HEK293 (cell line): ENCODE measurements around the gene HMMR.
A peak's percentile ranks its signal among the peaks of the same experiment; 100 is the strongest.

ENCODE experiments used
- GLI4 ChIP-seq: fragments of 450-650 bp; formaldehyde crosslinking; IDR thresholded peaks from 2 replicates; pipeline ENCODE4 v1.5.1; 2016; ENCODE audit warnings: missing biosample characterization, missing genetic modification characterization
- HOXA7 ChIP-seq: sonication (generic); formaldehyde crosslinking; IDR thresholded peaks from 2 replicates; pipeline ENCODE4 v1.8.1; 2022; ENCODE audit warnings: missing genetic modification reagents, borderline replicate concordance
- KLF1 ChIP-seq: fragments of 450-650 bp; formaldehyde crosslinking; IDR thresholded peaks from 2 replicates; pipeline ENCODE4 v1.5.1; 2016; ENCODE audit warnings: missing biosample characterization, missing genetic modification characterization
- MEIS1 ChIP-seq: sonication (generic); formaldehyde crosslinking; IDR thresholded peaks from 2 replicates; pipeline ENCODE4 v1.8.1; 2022; ENCODE audit warnings: missing genetic modification reagents, mild to moderate bottlenecking, borderline replicate concordance
- REPIN1 ChIP-seq: fragments of 450-650 bp; formaldehyde crosslinking; IDR thresholded peaks from 2 replicates; pipeline ENCODE4 v1.5.1; 2017; ENCODE audit warnings: missing biosample characterization, missing genetic modification characterization, low read depth
- SCRT1 ChIP-seq: fragments of 450-650 bp; formaldehyde crosslinking; IDR thresholded peaks from 2 replicates; pipeline ENCODE4 v1.5.1; 2016; ENCODE audit warnings: missing biosample characterization, missing genetic modification characterization, borderline replicate concordance
- SP3 ChIP-seq: fragments of 450-650 bp; formaldehyde crosslinking; IDR thresholded peaks from 2 replicates; pipeline ENCODE4 v1.5.1; 2016; ENCODE audit warnings: missing biosample characterization, missing genetic modification characterization
- YY2 ChIP-seq: fragments of 450-650 bp; formaldehyde crosslinking; IDR thresholded peaks from 2 replicates; pipeline ENCODE4 v1.5.1; 2016; ENCODE audit warnings: missing biosample characterization, missing genetic modification characterization
- ZBTB1 ChIP-seq: fragments of 450-650 bp; formaldehyde crosslinking; IDR thresholded peaks from 2 replicates; pipeline ENCODE4 v1.5.1; 2016; ENCODE audit warnings: missing biosample characterization, missing genetic modification characterization
- ZBTB7A ChIP-seq: fragments of 450-650 bp; formaldehyde crosslinking; IDR thresholded peaks from 2 replicates; pipeline ENCODE4 v1.5.1; 2016; ENCODE audit warnings: low read depth, missing biosample characterization, missing genetic modification characterization
- ZNF121 ChIP-seq: fragments of 450-650 bp; formaldehyde crosslinking; IDR thresholded peaks from 2 replicates; pipeline ENCODE4 v1.5.1; 2016; ENCODE audit warnings: missing biosample characterization, missing genetic modification characterization
- ZNF19 ChIP-seq: fragments of 450-650 bp; formaldehyde crosslinking; IDR thresholded peaks from 2 replicates; pipeline ENCODE4; 2016; ENCODE audit warnings: missing biosample characterization, missing genetic modification characterization, low read depth
- ZNF239 ChIP-seq: fragments of 450-650 bp; formaldehyde crosslinking; IDR thresholded peaks from 2 replicates; pipeline ENCODE4 v1.5.1; 2016; ENCODE audit warnings: missing biosample characterization, missing genetic modification characterization
- ZNF324 ChIP-seq: fragments of 450-650 bp; formaldehyde crosslinking; IDR thresholded peaks from 2 replicates; pipeline ENCODE4 v1.5.1; 2016; ENCODE audit warnings: missing biosample characterization, missing genetic modification characterization
- ZNF350 ChIP-seq: fragments of 450-650 bp; formaldehyde crosslinking; IDR thresholded peaks from 2 replicates; pipeline ENCODE4 v1.5.0; 2017; ENCODE audit warnings: missing biosample characterization, mild to moderate bottlenecking, missing genetic modification characterization
- ZNF530 ChIP-seq: fragments of 450-650 bp; formaldehyde crosslinking; IDR thresholded peaks from 2 replicates; pipeline ENCODE4 v1.5.1; 2016; ENCODE audit warnings: low read depth, missing biosample characterization, missing genetic modification characterization
- ZNF600 ChIP-seq: fragments of 450-650 bp; formaldehyde crosslinking; IDR thresholded peaks from 2 replicates; pipeline ENCODE4 v1.5.1; 2016; ENCODE audit warnings: missing biosample characterization, missing genetic modification characterization
- ZNF624 ChIP-seq: fragments of 450-650 bp; formaldehyde crosslinking; IDR thresholded peaks from 2 replicates; pipeline ENCODE4 v1.5.1; 2017; ENCODE audit warnings: missing biosample characterization, missing genetic modification characterization
- ZNF701 ChIP-seq: fragments of 450-650 bp; formaldehyde crosslinking; IDR thresholded peaks from 2 replicates; pipeline ENCODE4 v1.5.1; 2016; ENCODE audit warnings: missing biosample characterization, missing genetic modification characterization
- ZNF707 ChIP-seq: fragments of 450-650 bp; formaldehyde crosslinking; IDR thresholded peaks from 2 replicates; pipeline ENCODE4 v1.5.1; 2016; ENCODE audit warnings: missing biosample characterization, missing genetic modification characterization
- ZNF747 ChIP-seq: fragments of 450-650 bp; formaldehyde crosslinking; IDR thresholded peaks from 2 replicates; pipeline ENCODE4 v1.5.1; 2016; ENCODE audit warnings: missing biosample characterization, missing genetic modification characterization
- ZNF768 ChIP-seq: fragments of 450-650 bp; formaldehyde crosslinking; IDR thresholded peaks from 2 replicates; pipeline ENCODE4 v1.5.1; 2018; ENCODE audit warnings: missing biosample characterization, mild to moderate bottlenecking, missing genetic modification characterization
- TF ChIP-seq, protein P1 (sequence below): fragments of 450-650 bp; formaldehyde crosslinking; IDR thresholded peaks from 2 replicates; pipeline ENCODE4 v1.5.1; 2016; ENCODE audit warnings: missing biosample characterization, missing genetic modification characterization
- TF ChIP-seq, protein P2 (sequence below): fragments of 450-650 bp; formaldehyde crosslinking; conservative IDR thresholded peaks from 2 replicates; pipeline ENCODE4 v1.5.1; 2016; ENCODE audit warnings: low read depth, missing biosample characterization, missing genetic modification characterization
- TF ChIP-seq, protein P3 (sequence below): fragments of 450-650 bp; formaldehyde crosslinking; IDR thresholded peaks from 2 replicates; pipeline ENCODE4 v1.5.1; 2016; ENCODE audit warnings: missing biosample characterization, missing genetic modification characterization, low read depth
- TF ChIP-seq, protein P4 (sequence below): fragments of 450-650 bp; formaldehyde crosslinking; optimal IDR thresholded peaks from 2 replicates; pipeline ENCODE3; 2016; ENCODE audit warnings: missing biosample characterization, mild to moderate bottlenecking, missing genetic modification characterization
- TF ChIP-seq, protein P5 (sequence below): fragments of 450-650 bp; formaldehyde crosslinking; IDR thresholded peaks from 2 replicates; pipeline ENCODE4 v1.5.1; 2016; ENCODE audit warnings: missing biosample characterization, missing genetic modification characterization

Gene HMMR

DNA sequence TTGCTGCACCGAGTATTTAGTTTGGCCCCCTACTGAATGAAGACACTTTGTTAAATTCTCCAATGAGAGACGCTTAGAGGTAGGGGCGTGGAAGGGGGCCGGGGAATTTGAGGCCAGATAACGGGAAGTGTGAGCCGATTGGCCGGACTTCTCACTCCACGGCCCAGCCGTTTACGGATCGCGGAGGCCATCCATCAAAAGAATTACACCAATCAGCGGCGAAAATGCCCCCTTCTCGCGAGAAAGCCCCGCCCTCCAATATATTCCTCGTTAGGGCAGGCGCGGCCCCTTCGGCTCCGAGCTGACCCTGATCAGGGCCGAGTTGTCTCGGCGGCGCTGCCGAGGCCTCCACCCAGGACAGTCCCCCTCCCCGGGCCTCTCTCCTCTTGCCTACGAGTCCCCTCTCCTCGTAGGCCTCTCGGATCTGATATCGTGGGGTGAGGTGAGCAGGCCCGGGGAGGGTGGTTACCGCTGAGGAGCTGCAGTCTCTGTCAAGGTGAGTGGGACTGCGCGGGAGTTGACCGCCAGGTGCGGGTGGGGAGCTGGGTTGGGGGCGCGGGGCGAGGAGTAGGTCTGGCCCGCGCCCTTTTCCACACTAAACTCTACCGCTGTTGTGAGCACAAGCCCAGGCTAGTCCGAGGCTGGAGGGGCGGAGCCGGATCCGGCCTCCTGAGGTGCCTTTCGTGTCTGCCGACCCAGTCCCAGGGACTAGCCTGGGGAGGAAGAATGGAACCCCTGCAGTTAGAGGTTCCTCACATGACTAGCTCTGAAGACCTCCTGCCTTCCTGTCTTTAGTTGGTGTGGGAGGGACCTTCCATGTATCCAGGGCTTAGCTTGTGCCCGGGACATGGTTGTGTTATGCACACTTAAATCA, 22.9 kb upstream of the HMMR start, which contains the start of gene CCNG1 (continued):
- TF ChIP-seq ZNF600 (tag by site-specific recombination) = peak; percentile 83; the same call in 1 of the 2 replicates
- no peak for TF ChIP-seq YY2 (tag by site-specific recombination)
- no peak for TF ChIP-seq SCRT1 (tag by site-specific recombination)
- no peak for TF ChIP-seq ZNF19 (tag by site-specific recombination)
- TF ChIP-seq, protein P1, sequence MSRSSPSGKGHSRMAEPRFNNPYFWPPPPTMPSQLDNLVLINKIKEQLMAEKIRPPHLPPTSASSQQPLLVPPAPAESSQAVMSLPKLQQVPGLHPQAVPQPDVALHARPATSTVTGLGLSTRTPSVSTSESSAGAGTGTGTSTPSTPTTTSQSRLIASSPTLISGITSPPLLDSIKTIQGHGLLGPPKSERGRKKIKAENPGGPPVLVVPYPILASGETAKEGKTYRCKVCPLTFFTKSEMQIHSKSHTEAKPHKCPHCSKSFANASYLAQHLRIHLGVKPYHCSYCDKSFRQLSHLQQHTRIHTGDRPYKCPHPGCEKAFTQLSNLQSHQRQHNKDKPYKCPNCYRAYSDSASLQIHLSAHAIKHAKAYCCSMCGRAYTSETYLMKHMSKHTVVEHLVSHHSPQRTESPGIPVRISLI (tag by site-specific recombination) = no peak
- TF ChIP-seq ZNF707 = no peak
- TF ChIP-seq ZNF350 (tag by site-specific recombination) = no peak
- TF ChIP-seq ZNF324 (tag by site-specific recombination) = peak; percentile 77
- TF ChIP-seq, protein P2, sequence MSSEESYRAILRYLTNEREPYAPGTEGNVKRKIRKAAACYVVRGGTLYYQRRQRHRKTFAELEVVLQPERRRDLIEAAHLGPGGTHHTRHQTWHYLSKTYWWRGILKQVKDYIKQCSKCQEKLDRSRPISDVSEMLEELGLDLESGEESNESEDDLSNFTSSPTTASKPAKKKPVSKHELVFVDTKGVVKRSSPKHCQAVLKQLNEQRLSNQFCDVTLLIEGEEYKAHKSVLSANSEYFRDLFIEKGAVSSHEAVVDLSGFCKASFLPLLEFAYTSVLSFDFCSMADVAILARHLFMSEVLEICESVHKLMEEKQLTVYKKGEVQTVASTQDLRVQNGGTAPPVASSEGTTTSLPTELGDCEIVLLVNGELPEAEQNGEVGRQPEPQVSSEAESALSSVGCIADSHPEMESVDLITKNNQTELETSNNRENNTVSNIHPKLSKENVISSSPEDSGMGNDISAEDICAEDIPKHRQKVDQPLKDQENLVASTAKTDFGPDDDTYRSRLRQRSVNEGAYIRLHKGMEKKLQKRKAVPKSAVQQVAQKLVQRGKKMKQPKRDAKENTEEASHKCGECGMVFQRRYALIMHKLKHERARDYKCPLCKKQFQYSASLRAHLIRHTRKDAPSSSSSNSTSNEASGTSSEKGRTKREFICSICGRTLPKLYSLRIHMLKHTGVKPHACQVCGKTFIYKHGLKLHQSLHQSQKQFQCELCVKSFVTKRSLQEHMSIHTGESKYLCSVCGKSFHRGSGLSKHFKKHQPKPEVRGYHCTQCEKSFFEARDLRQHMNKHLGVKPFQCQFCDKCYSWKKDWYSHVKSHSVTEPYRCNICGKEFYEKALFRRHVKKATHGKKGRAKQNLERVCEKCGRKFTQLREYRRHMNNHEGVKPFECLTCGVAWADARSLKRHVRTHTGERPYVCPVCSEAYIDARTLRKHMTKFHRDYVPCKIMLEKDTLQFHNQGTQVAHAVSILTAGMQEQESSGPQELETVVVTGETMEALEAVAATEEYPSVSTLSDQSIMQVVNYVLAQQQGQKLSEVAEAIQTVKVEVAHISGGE = peak; percentile 36; the same call in 1 of the 2 replicates
- TF ChIP-seq ZBTB1 (tag by site-specific recombination) = no peak
- TF ChIP-seq GLI4 (tag by site-specific recombination) = no peak; the same call in 1 of the 2 replicates
- TF ChIP-seq, protein P3, sequence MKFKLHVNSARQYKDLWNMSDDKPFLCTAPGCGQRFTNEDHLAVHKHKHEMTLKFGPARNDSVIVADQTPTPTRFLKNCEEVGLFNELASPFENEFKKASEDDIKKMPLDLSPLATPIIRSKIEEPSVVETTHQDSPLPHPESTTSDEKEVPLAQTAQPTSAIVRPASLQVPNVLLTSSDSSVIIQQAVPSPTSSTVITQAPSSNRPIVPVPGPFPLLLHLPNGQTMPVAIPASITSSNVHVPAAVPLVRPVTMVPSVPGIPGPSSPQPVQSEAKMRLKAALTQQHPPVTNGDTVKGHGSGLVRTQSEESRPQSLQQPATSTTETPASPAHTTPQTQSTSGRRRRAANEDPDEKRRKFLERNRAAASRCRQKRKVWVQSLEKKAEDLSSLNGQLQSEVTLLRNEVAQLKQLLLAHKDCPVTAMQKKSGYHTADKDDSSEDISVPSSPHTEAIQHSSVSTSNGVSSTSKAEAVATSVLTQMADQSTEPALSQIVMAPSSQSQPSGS (tag by site-specific recombination) = no peak
- peak; percentile 26; the same call in 1 of the 2 replicates for TF ChIP-seq ZNF121
- TF ChIP-seq ZNF530 (tag by site-specific recombination) = no peak
- peak; percentile 62 for TF ChIP-seq SP3 (tag by site-specific recombination)
- TF ChIP-seq ZNF624 = no peak
- no peak for TF ChIP-seq HOXA7 (CRISPR knock-in tag)
- no peak for TF ChIP-seq REPIN1 (tag by site-specific recombination)
- TF ChIP-seq KLF1 = 0 out of 2 replicates have a peak, but pooled peaks have one; percentile 9
- no peak for TF ChIP-seq MEIS1
- TF ChIP-seq ZNF768 (tag by site-specific recombination) = 0 out of 2 replicates have a peak, but pooled peaks have one; percentile 35
- TF ChIP-seq ZBTB7A (tag by site-specific recombination) = no peak
- no peak for TF ChIP-seq ZNF747
- TF ChIP-seq, protein P4, sequence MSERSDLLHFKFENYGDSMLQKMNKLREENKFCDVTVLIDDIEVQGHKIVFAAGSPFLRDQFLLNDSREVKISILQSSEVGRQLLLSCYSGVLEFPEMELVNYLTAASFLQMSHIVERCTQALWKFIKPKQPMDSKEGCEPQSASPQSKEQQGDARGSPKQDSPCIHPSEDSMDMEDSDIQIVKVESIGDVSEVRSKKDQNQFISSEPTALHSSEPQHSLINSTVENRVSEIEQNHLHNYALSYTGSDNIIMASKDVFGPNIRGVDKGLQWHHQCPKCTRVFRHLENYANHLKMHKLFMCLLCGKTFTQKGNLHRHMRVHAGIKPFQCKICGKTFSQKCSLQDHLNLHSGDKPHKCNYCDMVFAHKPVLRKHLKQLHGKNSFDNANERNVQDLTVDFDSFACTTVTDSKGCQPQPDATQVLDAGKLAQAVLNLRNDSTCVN (tag by site-specific recombination) = peak; percentile 66
- TF ChIP-seq, protein P5, sequence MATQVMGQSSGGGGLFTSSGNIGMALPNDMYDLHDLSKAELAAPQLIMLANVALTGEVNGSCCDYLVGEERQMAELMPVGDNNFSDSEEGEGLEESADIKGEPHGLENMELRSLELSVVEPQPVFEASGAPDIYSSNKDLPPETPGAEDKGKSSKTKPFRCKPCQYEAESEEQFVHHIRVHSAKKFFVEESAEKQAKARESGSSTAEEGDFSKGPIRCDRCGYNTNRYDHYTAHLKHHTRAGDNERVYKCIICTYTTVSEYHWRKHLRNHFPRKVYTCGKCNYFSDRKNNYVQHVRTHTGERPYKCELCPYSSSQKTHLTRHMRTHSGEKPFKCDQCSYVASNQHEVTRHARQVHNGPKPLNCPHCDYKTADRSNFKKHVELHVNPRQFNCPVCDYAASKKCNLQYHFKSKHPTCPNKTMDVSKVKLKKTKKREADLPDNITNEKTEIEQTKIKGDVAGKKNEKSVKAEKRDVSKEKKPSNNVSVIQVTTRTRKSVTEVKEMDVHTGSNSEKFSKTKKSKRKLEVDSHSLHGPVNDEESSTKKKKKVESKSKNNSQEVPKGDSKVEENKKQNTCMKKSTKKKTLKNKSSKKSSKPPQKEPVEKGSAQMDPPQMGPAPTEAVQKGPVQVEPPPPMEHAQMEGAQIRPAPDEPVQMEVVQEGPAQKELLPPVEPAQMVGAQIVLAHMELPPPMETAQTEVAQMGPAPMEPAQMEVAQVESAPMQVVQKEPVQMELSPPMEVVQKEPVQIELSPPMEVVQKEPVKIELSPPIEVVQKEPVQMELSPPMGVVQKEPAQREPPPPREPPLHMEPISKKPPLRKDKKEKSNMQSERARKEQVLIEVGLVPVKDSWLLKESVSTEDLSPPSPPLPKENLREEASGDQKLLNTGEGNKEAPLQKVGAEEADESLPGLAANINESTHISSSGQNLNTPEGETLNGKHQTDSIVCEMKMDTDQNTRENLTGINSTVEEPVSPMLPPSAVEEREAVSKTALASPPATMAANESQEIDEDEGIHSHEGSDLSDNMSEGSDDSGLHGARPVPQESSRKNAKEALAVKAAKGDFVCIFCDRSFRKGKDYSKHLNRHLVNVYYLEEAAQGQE (tag by site-specific recombination) = peak; percentile 43; the same call in 1 of the 2 replicates
- TF ChIP-seq ZNF239 = no peak
- TF ChIP-seq ZNF701 (tag by site-specific recombination) = no peak
